GM12874 (cell line): ENCODE measurements around the gene TSKU.

Experiments used
- TF ChIP-seq, protein P1 (sequence below): IDR thresholded peaks from 2 replicates; pipeline ENCODE4 v1.5.1; 2011; ENCODE audit warnings: low read depth, mild to moderate bottlenecking, control low read depth, low read length, moderate library complexity; ENCODE audit not compliant: insufficient read depth

Gene TSKU

DNA sequence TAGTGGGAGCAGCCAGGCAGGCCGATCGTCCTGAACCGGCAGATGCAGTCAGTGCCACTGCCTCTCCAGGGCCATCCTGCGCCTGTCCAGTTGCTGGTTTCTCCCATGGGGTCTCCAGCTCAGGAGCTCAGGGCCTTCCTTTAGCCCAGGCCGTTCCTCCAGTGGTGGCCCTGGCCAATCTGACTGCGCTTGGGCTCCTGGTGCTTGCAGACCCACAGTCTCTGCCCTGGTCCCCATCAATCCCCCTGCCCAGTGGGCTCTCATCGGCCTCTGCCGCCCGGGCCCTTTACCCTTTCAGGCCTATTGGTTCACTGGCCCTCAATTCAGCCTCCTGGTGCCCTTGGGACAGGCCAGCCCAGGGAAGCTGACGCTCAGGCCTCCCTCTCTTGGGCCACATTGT, 29.2 kb upstream of the TSKU start:
- TF ChIP-seq, protein P1, sequence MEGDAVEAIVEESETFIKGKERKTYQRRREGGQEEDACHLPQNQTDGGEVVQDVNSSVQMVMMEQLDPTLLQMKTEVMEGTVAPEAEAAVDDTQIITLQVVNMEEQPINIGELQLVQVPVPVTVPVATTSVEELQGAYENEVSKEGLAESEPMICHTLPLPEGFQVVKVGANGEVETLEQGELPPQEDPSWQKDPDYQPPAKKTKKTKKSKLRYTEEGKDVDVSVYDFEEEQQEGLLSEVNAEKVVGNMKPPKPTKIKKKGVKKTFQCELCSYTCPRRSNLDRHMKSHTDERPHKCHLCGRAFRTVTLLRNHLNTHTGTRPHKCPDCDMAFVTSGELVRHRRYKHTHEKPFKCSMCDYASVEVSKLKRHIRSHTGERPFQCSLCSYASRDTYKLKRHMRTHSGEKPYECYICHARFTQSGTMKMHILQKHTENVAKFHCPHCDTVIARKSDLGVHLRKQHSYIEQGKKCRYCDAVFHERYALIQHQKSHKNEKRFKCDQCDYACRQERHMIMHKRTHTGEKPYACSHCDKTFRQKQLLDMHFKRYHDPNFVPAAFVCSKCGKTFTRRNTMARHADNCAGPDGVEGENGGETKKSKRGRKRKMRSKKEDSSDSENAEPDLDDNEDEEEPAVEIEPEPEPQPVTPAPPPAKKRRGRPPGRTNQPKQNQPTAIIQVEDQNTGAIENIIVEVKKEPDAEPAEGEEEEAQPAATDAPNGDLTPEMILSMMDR: no peak

DNA sequence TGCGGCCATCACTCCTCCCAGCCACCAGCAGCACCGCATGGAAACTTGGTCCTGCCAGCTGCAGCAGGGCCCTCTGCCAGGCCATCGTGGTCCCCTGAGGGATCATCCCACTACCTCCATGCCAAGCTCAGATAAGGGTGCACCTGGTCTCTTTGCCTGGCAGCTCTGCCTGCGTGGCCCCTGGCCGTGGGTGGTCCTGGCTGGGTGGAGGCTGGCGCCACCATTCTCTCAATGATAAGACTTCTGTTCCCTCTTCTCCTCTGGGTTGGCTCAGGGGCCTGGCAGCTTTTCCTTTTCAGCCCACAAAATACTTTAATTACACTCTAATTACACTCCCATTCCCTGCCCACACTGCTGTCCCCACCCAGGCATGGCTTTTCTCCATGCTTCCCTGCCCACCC, 26.8 kb upstream of the TSKU start:
- TF ChIP-seq, protein P1: no peak

DNA sequence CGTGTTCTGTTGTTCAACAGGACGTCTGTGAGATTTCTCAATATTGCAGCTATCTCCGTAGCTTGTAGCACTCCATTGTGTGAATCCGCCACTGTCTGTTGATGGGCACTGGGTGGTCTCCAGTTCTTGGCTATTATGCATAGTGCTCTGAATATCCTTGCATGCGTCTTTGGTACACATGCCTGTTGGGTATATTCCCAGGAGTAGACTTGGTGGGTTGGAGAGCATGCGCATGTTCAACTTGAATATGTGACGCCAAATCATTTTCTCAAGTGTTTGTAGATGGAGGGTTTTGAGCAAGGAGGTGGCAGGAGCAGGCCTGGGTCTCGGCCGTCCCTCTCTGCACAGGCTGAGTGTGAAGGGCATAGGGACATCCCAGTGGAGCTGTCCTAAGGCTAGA, 24.8 kb upstream of the TSKU start:
- TF ChIP-seq, protein P1: no peak

DNA sequence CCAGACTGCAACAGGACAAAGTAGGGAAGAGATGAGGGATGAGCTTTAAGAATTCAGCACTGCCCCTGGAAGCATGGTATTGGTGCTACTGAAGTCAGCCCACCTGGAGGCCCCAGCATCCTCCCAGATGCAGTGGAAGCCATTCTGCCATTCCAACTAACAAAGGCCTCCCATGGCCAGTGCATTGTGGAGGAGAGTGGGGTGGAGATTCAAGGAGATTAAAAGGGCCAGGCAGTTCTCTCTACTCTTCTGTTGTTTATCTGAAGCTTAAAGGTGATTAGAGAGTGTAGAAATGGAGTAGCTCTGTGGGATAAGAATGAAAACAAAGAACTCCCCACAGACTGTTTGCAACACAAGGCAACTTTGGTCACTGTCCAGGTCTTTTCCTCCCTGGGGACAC, 24.1 kb upstream of the TSKU start:
- TF ChIP-seq, protein P1: no peak

DNA sequence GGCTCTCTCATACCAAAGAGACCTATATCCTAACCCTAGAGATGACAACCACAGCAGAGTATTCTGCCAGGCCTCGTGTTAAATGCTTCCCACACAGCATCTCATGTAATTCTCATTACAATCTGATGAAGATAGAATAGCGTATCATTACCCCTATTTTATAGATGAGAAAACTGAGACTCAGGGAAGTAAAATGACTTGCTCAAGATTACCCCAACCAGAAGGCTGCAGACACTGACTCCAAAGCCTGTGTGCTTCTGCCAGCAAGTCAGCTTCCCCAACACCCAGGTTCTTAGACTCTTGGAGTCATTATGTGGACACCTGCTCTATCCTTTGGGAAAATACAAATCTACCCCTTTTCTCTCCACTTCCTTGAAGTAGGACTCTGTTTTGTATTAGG, 23.6 kb upstream of the TSKU start:
- TF ChIP-seq, protein P1: no peak

DNA sequence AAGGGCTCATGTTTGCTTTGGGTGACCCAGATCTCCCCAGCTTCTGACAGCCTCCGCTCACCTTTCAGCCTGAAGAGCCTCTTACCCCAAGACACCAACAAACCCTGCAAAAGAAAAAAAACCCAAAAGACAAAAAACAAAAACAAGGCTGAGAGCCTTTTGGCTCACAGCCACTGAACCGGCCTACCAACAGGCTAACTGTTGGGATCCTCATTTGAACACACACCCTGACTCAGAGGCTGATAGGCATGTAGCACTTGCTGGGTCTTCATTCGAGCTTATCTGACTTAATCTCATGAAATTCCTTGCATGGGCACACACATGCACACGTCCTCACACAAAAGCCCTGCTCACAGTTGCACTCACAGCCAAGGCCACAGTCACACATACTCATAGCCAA, 22.9 kb upstream of the TSKU start:
- TF ChIP-seq, protein P1: no peak

DNA sequence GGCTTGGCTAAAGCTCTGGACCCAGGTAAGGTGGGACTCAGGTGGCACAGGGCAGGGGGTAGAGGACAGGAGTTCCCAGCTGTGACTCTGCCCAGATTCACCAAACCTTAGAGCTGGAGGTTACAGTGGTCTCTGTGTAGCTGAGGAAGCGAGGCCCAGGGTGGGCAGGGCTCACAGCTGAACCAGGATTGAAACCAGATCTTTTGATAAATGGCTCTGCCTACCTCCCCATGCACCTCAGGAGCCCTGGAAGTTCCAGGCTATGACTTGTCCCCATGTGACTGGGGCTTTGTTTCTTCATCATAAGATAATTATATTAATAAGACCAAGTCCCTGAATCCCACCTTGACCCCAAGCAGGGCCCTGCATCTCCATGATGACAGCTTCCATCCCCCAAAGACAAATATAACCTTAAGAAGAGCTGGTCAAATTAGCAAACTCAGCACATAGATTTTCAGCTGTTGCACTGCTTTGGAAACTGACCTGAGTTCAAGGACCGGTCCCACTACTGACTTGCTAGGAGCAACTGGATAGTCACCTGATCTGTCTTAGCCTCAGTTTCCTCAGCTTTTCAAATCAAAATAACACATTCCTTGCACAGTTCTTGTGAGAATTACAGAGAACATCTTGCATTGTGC, 21.3 kb upstream of the TSKU start:
- TF ChIP-seq, protein P1: no peak
